Fibroblast of skin of right biceps (primary cell): Measurements from ENCODE around the gene PTPRQ.
"Not testable (repeated sequence)": the region's sequence is repeated elsewhere in the genome, so short reads cannot be mapped to it uniquely, and the experiment has no call there.

Experiments used
- DNase-seq: peaks from one replicate; pipeline ENCODE4 v3.0.0-alpha.2; 2013

The PTPRQ gene

DNA sequence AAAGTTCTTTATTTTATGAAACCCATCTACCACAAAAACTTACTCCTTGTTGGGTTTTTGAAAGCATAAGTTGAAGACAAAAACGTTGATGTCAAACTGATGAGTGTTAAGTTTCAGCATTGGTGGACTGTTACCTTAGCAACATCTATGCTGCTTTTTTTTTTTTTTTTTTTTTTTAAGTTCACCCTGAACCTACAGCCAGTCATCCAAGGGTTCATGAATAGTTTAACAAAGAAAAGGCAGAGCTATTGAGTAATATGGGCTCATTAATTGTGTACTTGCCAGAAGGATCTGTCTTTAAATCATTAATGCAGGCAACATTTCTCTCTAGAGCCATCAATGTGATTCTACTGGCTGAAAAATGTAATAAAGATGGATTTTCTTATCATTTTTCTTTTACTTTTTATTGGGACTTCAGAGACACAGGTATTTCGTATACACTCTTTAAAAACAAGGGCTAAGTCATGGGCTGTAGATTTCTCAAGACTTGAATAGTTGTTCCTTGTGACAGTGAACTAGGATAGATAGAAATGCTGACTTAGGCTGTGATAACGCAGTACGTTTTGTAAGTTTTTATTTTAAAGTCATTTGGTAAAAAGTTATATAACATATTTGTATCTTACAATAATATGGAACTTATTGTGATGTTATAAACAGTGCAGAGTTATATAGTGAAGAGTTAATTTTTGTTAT is at the start of gene PTPRQ:
PTPRQ (plus strand) TSS at position 262 of the 693 bp plus-strand sequence; CDS start at position 373, 111 bp downstream.
- DNase-seq = peak; percentile 57

- DNase-seq = no peak
Measured at GRCh38 chr12:80400571-80400991, 43.5 kb upstream of the PTPRQ start.

DNA sequence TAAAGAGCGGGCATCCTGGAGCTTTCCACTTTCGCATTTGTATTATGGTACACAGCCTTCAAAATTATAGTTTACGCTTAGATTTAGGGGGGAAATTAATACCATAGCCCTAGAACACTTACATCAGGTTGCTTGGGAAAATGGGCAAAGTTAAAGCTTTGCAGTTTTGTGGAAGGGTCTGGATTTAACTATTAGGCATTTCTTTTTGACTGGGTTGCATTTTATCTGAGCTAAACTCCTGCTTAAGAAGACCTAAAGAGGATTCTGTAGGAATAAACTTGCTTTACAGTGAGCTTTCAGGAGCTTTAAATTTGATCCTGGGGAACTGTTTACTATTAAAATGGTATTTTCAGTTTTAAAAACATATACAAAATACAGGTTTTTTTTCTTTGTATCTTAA is 42.8 kb upstream of the PTPRQ start:
- no peak for DNase-seq

GRCh38 chr12:80404629-80405028 is 39.4 kb upstream of the PTPRQ start:
- DNase-seq = no peak

GRCh38 chr12:80406253-80406652 is 37.8 kb upstream of the PTPRQ start:
- no peak for DNase-seq

- no peak for DNase-seq
Measured at GRCh38 chr12:80411787-80412186, 32.2 kb upstream of the PTPRQ start.

- peak; percentile 60 for DNase-seq
Measured at GRCh38 chr12:80412343-80412953, 31.6 kb upstream of the PTPRQ start.

DNA sequence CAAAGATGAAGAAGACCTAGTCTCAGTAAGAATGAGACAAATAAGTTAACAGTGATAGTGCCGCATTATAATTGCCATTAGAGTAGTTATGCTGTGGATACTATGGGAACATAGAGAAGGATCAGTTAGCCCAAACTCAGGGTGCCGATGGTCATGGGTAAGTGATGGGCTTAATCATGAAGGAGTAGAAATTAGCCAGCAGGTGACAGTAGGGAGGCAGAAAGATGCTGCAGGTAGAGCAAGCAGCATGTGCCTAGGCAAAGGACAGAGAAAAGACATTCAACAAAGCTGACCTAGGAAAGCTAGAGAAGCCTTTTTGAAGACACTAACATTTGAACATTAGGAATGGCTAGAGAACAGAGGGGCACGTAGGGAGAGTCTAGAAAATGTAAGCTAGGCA is 30.6 kb upstream of the PTPRQ start:
- no peak for DNase-seq

- no peak for DNase-seq
Measured at GRCh38 chr12:80415466-80415865, 28.6 kb upstream of the PTPRQ start.

DNA sequence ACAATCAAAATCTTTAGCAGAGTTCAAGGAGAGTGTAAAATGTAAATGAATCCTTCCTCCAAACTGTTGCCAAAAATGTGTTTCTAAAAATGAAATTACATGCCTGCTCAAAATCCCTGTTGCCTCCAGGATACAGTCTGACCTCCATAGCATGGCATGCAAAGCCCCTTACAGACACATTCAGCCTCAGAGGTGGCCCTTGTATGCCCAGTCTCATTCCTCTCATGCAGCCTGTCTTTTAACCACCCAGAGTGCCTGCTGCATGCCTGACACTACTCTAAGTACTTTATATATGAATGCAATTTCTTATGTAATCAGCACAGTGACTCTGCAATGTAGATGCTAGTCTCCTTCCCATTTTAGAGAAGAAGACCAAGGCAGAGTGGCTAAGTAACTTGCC is 24.4 kb upstream of the PTPRQ start:
- DNase-seq = peak; percentile 66

- no peak for DNase-seq
Measured at GRCh38 chr12:80420075-80420474, 24.0 kb upstream of the PTPRQ start.

- peak; percentile 56 for DNase-seq
Measured at GRCh38 chr12:80422550-80422949, 21.5 kb upstream of the PTPRQ start.

GRCh38 chr12:80432061-80432460 is 12.0 kb upstream of the PTPRQ start:
- peak; percentile 21 for DNase-seq

GRCh38 chr12:80441921-80442320 is 2.1 kb upstream of the PTPRQ start:
- peak; percentile 90 for DNase-seq

DNA sequence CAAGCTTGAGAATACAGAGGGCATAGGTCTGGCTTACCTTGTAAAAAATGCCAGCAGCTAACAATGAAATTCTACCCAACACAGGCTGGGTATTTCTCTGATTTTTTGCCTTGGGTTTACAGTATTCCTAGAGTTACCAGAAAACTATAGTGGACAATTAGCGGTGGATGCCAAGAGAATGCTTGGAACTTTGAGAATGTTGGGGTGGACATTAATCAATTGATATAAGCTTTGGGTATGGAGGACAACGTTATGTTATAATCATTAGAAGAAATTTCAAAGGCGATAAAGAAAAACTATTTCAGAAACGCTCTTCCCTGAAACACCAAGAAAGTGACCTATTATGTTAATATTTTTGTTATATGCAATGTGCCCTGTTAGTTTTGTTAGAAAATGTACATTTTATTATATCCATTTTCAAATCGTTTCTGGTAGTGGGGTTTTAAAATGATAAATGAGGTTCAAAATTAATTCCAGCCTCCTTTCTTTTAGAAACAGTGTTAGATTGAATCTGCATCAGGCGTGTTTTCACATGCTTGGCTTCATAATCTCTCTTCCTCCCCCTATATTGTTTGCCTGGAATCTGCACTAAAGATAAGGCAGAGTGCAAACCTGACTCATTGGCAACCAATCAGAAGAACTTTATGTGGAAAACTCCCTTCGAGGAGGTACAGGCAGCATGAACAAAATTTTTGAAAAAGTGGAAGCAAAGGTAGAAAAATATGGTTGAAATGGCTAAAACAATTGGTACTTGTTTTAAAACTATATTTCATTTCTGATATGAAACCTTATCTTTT is 1.4 kb upstream of the PTPRQ start:
- peak; percentile 65 for DNase-seq

DNA sequence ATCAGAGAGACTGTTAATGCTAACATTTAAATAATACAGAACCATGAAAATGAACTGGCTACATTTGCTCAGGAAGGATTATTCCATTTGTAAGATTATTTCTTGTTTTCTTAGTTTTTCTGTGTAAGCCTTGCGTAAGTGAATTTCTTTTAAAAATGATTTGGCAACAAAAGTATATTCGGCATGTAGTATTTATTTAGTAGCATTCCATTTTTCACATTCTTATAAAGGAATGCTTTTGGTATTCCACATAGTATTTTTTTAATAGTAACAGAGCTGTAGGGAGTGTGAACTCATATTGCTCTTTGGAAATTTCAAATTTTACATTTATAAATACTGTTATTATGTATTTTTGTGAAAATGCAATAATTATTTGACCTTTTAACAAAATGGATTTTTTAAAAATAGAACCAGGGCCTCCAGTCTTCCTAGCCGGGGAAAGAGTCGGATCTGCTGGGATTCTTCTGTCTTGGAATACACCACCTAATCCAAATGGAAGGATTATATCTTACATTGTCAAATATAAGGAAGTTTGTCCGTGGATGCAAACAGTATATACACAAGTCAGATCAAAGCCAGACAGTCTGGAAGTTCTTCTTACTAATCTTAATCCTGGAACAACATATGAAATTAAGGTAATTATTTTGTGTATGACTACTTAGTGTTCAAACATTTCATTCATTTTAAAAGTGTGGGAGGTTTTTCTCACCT is 1.2 kb downstream of the PTPRQ start:
- peak; percentile 63 for DNase-seq

DNA sequence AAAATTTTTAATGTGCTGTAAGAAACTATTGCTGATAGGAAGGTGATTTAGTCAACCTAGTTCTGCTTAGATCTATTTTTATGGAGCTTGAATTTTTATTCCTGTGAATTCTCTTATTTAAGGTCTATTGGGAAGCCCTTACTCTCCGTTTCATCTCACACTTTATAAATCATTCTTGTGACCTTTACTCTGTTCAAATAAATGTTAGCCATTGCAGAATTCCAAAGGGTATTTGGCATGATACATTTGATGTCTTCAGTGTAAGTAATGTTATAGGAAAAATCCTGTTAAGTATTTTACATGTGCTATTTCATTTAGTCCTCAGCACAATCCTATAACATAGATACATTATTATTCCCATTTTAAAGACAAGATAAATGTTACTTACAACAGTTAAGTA is 12.5 kb downstream of the PTPRQ start:
- DNase-seq = no peak

- no peak for DNase-seq
Measured at GRCh38 chr12:80460972-80461371, 16.9 kb downstream of the PTPRQ start.

GRCh38 chr12:80461851-80462250 is 17.8 kb downstream of the PTPRQ start:
- DNase-seq = not testable (repeated sequence)

- peak; percentile 22 for DNase-seq
Measured at GRCh38 chr12:80469681-80470080, 25.6 kb downstream of the PTPRQ start.

DNA sequence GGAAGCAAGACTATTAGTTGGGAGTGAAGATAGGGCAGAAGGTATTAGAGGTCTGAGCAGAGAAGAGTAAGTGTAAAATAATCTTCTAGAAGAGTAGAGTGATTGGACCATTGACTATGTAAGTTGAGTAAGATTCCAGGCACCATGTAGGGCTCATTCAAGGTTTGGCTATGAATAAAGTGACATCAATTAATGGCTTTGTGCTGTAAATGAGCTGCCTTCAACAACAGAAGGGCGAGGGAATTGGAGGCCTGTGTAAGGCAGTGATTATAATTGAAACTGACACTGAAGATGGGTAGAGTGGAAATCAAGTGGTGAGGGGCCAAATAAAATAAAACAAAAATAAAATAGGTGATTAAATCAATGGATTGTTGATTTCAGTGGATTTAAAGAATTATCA is 26.4 kb downstream of the PTPRQ start:
- DNase-seq = no peak

GRCh38 chr12:80472236-80472635 is 28.2 kb downstream of the PTPRQ start:
- peak; percentile 9 for DNase-seq

DNA sequence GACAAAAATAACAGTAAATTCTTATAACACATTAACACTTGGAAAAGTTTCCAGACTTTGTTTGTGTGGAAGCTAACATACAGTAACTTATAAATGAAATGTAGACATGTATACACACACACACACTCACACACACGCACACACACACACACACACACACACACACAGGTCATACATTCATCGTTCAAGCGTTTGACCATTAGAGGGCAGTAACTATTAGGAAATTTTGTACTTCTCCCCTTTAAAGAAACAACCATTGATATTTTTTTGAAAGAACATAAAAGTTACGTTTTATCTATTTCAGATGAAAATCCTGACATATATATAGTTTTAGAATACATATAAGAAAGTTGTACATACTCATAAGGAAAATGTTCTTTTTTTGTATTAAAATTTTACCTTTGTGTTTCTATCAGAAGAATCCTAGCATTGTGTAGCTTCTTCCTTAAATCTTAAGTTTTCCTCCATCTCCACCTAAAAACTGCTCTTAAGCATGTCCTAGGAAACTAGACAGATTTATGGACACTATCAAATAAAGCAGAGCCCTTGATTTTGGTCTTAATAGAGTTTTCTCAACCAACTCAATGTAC is 29.0 kb downstream of the PTPRQ start:
- DNase-seq = peak; percentile 83
